Activated T-cell treated with anti-CD3 and anti-CD28 coated beads for 48 hours (primary cell): Measurements from ENCODE around the gene IL17RA.

ENCODE experiments used
- DNase-seq: peaks from one replicate; pipeline ENCODE4 v3.0.0-alpha.2; 2020; ENCODE audit warnings: low read depth

The IL17RA gene

DNA sequence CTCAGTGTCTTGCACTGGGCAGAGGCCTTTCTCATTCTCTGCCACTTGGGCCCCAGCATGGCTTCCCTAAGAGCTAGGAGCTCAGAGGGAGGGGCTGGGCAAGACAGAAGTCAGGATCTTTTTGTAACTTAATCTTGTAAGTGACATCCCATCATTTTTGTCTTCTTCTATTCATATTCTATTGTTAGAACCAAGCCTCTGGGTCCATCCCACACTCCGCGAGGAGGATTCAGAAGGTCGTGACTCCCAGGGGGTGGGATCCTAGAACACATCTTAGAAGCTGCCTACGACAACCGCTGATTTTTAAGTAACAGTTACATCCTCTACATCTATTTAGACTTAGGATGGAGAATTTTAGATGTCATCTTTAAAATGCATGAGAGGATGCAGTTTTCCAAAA lies 1.5 kb upstream of the IL17RA start:
- no peak for DNase-seq

GRCh38 chr22:17083811-17084441 lies 874 bp upstream of the IL17RA start:
- no peak for DNase-seq

DNA sequence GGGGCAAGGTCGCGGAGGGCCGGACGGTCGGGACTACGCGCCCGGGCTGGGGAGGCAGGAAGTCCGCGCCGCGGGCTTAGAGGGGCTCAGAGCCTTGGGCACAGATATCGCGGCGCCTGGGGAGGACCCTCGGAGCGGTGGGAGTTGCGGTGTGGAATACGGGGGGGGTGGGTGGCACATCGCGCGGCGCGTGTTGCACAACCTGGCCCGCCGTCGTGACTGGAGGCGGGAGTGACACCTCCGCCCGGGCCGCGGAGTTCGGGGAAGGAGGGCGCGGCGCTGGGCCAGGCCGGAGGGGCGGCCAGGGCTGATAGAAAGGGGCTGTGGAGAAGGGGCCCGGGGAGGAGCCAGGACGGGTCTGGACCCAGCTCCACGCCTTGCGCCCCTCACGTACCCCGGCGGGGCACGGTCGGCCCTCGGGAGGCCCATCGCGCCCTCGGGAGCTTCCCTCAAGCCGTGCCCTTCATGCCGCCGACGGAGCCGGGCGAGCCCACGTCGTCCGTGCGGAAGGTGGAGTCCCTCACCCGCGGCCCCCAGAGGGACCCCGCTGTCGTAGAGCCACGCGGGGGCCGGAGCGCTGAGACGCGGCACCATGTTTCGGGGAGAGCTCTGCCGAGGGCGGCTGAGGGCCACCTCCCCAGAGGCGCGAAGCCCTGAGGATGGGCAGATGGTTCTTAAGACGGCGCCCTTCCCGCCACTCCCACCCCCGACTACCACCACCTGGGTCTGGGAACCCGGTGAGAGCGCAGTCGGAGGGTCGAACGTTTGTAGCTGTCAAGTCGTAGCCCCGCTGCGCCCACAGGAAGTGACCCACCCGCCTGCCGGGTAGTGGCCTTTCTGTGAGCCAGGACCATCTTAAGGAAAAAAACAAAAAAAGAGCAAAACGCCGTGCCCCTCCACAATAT lies 729 bp downstream of the IL17RA start:
- DNase-seq: no peak

- DNase-seq: no peak
Observed at GRCh38 chr22:17086296-17086695, 1.5 kb downstream of the IL17RA start.

DNA sequence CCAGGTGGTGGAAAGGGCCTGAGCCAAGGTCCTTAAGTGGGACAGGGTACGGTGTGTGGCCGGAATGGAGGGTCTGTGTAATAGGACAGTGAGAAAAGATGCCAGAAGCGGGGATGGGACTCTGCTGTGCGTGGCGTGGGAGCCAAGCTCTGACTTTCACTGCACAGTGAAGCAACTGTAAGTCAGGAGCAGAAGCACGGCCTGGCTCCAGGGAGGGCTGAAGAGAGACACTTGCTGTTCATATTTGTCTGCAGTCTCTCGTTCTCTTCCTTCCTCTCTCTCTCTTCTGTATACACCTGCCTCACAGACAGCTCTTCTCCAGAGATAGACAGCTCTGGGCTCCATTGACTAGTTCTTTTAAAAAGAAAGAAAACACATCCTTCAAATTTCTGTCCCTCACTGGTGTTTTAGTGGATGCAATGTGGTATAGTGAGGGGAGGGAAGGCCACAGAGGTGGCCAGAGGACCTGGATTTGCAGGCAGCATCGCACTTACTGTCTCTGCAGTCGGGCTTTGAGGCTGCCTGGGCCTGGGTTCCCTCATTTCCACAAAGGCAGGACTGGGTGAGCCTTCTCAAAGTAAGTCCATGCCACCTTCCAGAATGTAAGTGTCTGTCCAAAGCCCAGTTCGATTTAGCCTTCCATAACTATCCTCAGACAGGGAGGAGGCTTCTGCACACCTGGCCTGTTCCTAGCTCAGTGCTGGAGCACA lies 2.1 kb downstream of the IL17RA start:
- DNase-seq: no peak

GRCh38 chr22:17087498-17088131 lies 2.8 kb downstream of the IL17RA start:
- peak; percentile 34 for DNase-seq

GRCh38 chr22:17090550-17090949 lies 5.8 kb downstream of the IL17RA start:
- DNase-seq: no peak

GRCh38 chr22:17091851-17092250 lies 7.1 kb downstream of the IL17RA start:
- no peak for DNase-seq

GRCh38 chr22:17093081-17093480 lies 8.3 kb downstream of the IL17RA start:
- DNase-seq: no peak

DNA sequence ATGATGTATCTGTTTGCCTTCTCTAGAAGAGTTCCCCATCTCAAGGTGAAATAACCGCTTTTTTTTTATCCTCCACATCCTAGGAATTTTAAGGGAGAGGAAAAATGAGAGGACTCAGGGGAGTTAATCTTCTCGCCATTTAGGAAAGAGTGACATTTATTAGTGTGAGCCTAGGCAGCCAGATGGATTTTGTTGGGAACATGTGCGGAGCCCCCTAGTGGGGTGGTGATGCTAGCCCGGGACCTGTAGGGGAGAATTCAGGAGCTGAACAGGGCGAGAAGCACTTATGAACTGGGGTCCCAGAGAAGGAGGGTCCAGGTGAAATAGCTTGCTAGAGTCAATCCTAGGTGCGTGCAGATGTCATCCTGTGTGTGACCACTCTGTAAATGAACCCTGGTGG lies 10.7 kb downstream of the IL17RA start:
- DNase-seq: no peak

DNA sequence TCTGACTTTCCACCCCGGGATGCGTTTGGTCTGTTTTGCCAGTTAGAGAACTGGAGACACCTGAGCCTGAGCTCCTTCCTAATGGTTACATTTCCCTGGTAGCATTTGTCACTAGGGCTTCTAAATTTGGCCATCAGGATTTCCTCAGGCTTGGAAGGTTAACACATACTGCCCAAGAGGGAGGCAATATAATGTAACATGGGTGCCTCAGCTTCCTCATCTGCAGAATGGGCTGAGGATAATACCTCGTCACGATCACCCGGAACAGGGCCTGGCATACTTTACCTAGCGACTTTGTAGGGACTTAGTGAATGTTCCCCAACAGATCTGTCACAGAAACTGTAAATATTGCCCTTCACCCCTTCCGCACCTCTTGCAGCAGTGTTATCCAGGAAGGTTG lies 11.3 kb downstream of the IL17RA start:
- no peak for DNase-seq

- no peak for DNase-seq
Observed at GRCh38 chr22:17097062-17097461, 12.3 kb downstream of the IL17RA start.

DNA sequence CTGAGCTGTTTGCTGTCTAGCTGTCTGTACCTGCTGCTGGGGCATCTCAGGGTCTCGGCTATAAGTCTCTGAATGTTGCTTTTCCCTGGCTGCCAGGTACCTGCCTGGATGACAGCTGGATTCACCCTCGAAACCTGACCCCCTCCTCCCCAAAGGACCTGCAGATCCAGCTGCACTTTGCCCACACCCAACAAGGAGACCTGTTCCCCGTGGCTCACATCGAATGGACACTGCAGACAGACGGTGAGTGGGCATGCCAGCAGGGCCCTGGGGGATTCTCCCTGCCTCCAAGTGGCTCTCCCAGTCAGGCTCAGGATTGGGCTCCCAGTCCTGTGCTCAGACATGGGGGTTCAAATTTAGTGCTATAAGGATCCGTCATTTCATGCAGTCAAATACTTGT lies 12.9 kb downstream of the IL17RA start:
- no peak for DNase-seq

DNA sequence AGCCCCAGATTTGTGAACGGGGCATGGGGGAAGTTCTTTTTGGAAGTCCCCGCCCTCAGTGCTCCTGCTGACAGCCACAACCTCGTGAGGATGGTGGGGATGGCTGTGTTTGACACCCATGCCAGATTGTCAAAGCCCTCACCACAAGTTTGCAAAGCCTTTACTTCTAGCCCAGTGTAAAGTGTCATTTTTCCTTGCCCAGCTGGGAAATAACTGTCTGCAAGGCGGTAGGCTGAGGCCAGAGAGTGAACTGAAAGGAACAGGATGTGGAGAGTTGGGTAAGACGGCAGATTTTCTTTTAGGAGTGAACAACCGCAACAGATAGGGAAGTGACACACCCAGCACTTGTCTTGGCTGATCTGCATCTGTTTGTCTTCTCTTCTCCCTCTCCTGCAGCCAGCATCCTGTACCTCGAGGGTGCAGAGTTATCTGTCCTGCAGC lies 13.6 kb downstream of the IL17RA start:
- DNase-seq: no peak

GRCh38 chr22:17100621-17101020 lies 15.8 kb downstream of the IL17RA start:
- DNase-seq: no peak

DNA sequence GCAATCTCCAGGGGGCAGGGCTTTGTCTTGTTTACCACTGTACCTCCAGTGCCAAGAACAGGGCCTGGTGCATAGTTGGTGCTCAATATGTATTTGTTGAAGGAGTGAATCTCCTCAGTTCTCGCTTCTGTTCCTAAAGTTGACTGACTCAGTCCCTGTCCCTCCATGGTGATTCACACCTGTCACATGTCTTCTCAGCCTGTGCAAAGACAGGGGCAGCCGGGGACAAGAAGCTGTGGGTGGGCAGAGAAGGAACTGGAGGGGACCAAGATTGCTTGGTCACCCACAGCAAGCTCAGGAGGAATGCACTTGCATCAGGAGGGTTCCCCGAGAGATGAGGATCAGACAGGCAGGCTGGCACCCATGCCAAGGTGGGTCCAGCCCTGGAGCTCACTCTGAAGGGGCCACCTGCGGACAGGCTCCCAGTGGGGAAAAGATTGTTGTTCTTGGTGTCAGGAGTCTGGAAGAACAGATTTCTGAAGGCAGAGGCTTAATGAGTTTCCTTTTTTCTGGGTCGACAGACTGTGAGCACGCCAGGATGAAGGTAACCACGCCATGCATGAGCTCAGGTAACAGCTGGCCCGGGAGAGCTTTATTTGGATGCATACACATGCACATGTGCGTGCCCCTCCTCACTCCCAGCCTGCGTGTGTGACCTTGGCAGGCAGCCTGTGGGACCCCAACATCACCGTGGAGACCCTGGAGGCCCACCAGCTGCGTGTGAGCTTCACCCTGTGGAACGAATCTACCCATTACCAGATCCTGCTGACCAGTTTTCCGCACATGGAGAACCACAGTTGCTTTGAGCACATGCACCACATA lies 16.9 kb downstream of the IL17RA start:
- no peak for DNase-seq

- no peak for DNase-seq
Observed at GRCh38 chr22:17102297-17102667, 17.5 kb downstream of the IL17RA start.

GRCh38 chr22:17103351-17103750 lies 18.6 kb downstream of the IL17RA start:
- no peak for DNase-seq

DNA sequence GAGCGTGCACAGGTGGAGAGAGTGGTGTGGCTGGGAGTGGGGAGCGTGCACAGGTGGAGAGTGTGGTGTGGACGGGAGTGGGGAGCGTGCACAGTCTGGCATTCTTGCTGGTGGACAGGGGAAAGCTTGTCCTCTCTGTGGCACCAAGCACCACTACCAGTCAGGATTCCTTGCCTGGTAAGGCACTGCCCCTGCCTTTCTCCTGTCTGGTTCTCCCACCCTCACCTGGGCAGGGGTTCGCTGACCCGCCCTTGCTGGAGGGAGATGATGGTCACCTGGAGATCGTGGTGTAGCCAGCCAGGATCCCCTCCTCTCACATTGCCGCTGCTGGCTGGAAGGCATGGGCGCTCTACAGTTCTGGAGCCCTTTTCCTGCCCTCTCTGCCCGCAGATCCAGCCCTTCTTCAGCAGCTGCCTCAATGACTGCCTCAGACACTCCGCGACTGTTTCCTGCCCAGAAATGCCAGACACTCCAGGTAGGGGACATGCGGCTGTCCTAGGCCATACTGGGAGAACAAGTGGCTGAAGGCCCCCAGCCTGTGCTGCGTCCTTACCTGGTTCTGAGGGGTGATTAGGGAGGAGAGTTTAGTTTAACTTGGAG lies 19.6 kb downstream of the IL17RA start:
- no peak for DNase-seq

GRCh38 chr22:17105143-17106129 lies 20.6 kb downstream of the IL17RA start:
- DNase-seq: no peak
